Cardiac fibroblast (primary cell): ENCODE measurements around the gene ZNF319.

ENCODE experiments used
- DNase-seq, 2 donors: peaks; one replicate each; pipeline versions ENCODE4 v3.0.0 to v3.0.0-alpha.2; 2010; ENCODE audit warnings: low read depth in 2 of 2
- H3K4me3 ChIP-seq, 2 donors: replicated peaks in 1 of 2; 1 replicate in 1 of 2; 2 replicates in 1 of 2; pipeline ENCODE4 v1.5.1; 2011; ENCODE audit warnings: low read depth in 2 of 2, low read length in 2 of 2, mild to moderate bottlenecking in 2 of 2, moderate library complexity in 1 of 2
- CTCF ChIP-seq: IDR thresholded peaks from one replicate; pipeline ENCODE4 v1.5.1; 2011; ENCODE audit warnings: low read depth, mild to moderate bottlenecking, low read length, inconsistent platforms

The ZNF319 gene

GRCh38 chr16:57992084-57992483, 8.4 kb downstream of the ZNF319 start:
- no peak for DNase-seq
- H3K4me3 ChIP-seq = no peak overlapping the region
- no peak for TF ChIP-seq CTCF

GRCh38 chr16:57991551-57992059, 8.9 kb downstream of the ZNF319 start:
- DNase-seq = no peak
- TF ChIP-seq CTCF = no peak
- no peak overlapping the region for H3K4me3 ChIP-seq

- no peak overlapping the region for H3K4me3 ChIP-seq
- TF ChIP-seq CTCF = no peak
- no peak for DNase-seq
Observed at GRCh38 chr16:57988929-57989328, 11.5 kb downstream of the ZNF319 start.

GRCh38 chr16:57987441-57988177, 12.9 kb downstream of the ZNF319 start:
- H3K4me3 ChIP-seq = no peak overlapping the region
- TF ChIP-seq CTCF = no peak
- no peak for DNase-seq

GRCh38 chr16:57986196-57986595, 14.3 kb downstream of the ZNF319 start:
- no peak for DNase-seq
- no peak overlapping the region for H3K4me3 ChIP-seq
- no peak for TF ChIP-seq CTCF

GRCh38 chr16:57985204-57986181, 15.0 kb downstream of the ZNF319 start:
- peak overlapping the region; percentile 47 to 57 for H3K4me3 ChIP-seq
- TF ChIP-seq CTCF = no peak
- DNase-seq = no peak
